Activated naive CD4-positive, alpha-beta T cell treated with anti-CD3 and anti-CD28 coated beads, Interleukin-2, amount 50 U/mL, for 72 hours (primary cell): Measurements from ENCODE around the gene SRR. TPM values are rescaled to one million over a fixed set of nuclear protein-coding genes. Genes with fewer than 3 reads are reported as not detected.
"Not testable (repeated sequence)": the region's sequence is repeated elsewhere in the genome, so short reads cannot be mapped to it uniquely, and the experiment has no call there.

Experiments
- ATAC-seq, 2 donors: fragments of 150-1000 bp; cut with Tn5 transposase; 2 replicates each; pipeline ENCODE4 v1.10.0; 2021; ENCODE audit warnings: mild to moderate bottlenecking in 2 of 2, moderate library complexity in 2 of 2
- DNase-seq, 2 donors: peaks; one replicate each; pipeline ENCODE4 v3.0.0; 2021 to 2022; ENCODE audit warnings: low spot score in 2 of 2
- H3K27ac Mint-ChIP-seq, 2 donors: one replicate each; pipeline ENCODE4 v1.8.0; 2022; ENCODE audit warnings: mild to moderate bottlenecking in 2 of 2, mixed read lengths in 2 of 2
- H3K36me3 Mint-ChIP-seq, 2 donors: one replicate each; pipeline ENCODE4 v1.8.0; 2022; ENCODE audit warnings: mixed read lengths in 2 of 2
- H3K9me3 Mint-ChIP-seq, 2 donors: one replicate each; pipeline ENCODE4 v1.8.0; 2022; ENCODE audit warnings: mixed read lengths in 2 of 2
- total RNA-seq, 2 donors: library from RNA; stranded (reverse); gene quantifications; one replicate each; pipeline ENCODE4 v1.2.3, GENCODE V29; 2022

The SRR gene
- total RNA-seq, 2 donors from 2014 or later: 6.3 to 15.9 TPM

DNA sequence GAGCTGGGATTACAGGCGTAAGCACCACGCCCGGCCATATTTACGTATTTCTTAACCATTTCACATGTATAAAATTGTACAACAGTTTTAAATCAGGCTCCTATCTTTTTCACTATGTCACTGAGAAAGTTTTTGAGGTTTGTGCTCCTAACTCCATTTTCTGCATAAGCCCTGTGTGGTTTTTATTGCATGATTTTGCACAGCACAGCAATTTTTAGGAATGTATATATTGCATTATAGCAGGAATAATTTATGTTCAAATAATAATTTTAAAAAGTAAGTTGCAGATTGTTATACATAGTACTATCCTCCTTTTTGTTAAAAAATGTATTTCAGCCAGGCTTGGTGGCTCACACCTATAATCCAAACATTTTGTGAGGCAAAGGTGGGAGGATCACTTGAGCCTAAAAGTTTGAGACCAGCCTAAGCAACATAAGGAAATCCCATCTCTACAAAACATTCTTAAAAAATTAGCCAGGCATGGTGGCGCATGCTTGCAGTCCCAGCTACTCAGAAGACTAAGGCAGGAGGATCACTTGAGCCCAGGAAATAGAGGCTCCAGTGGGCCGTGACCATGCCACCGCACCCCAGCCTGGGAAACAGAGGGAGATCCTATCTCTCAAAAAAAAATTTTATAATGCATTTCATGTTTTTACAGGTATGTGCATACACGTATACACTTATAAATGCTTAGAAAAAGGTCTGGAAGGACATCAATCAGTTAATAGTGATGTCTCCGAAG is 26.1 kb upstream of the SRR start:
- DNase-seq: no peak
- H3K9me3 Mint-ChIP-seq: no peaks in the 10 kb centered on the region
- no peak overlapping the region for H3K27ac Mint-ChIP-seq
- peaks cover 34 to 39% of the 10 kb centered on the region in 2 donors for H3K36me3 Mint-ChIP-seq
- ATAC-seq: no peak

DNA sequence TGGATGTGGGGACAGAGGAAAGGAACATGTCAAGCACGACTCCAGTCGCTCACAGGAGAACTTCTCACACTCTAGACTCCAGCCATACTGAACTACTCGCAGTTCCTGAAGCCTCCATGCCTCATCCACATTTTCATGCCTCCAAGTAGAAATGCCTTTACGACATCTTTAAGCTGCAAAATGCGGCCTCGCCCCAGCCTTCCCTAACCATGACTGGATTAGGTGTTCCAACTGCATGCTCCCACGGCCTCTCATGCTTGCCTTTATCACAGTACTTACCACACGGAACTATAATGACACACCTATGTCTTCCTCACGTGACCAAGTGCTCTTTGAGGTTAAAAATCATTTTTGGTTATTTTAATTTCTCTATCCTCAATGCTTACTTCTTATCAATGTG is 24.0 kb upstream of the SRR start:
- H3K9me3 Mint-ChIP-seq: no peaks in the 10 kb centered on the region
- DNase-seq (no peak), ATAC-seq (peak in 1 of 2 donors; percentile 42)
- H3K27ac Mint-ChIP-seq: peak overlapping the region; percentile 28 to 83
- H3K36me3 Mint-ChIP-seq: peaks cover 34 to 39% of the 10 kb centered on the region in 2 donors

DNA sequence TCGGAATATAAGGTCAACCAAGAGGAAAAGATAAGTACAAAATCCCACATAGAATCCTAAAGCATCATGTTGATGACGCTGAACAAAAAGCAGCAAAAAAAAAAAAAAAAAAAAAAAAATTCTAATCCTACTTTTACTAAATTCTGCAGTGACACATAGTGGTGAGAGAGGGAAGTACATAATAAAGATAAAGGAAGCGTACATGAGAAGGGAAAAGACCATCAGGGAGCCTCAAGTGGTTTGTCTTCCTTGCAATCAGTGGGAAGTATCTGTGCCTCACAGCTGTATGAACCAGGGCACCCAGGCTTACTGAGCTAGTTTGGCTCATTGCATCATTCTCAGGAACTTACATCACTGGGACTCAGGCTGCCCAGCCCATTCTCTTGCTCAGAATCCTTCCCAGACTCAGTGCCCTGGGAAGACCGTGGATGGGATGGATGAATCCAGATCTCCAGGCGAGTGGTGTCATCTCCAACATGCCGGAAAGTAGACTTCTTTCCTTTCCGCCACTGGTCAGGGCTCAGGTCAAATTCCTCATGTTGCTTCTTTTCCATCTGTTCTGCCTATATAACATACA is 21.4 kb upstream of the SRR start:
- Mint-ChIP-seq H3K9me3 (no peaks in the 10 kb centered on the region), H3K36me3 (peaks cover 27 to 28% of the 10 kb centered on the region in 2 donors)
- ATAC-seq: peak; percentile 74 to 85

DNA sequence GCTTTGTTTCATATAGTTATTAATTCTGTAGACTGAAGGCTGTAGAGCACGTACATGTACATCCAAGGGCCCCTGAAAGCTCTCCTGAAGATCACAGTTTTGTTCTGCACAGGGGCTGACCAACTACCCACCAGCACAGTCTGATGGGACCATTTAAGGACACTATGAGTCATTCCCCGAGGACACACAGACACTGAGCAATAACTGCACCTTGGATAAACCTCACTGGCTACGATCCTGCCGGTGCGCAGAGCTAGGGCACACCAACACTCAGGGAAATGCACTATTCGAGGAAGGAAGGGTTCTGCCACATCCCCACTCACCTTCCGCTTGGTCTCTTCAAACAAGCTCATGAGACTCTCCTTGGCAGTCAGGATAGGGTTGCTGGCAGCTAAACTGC is 20.4 kb upstream of the SRR start:
- H3K27ac Mint-ChIP-seq: peak overlapping the region in 1 of 2 donors; percentile 71
- H3K9me3 Mint-ChIP-seq: no peaks in the 10 kb centered on the region
- H3K36me3 Mint-ChIP-seq: peaks cover 28 to 34% of the 10 kb centered on the region in 2 donors
- ATAC-seq: peak in 1 of 2 donors; percentile 37
- no peak for DNase-seq

More for the DNA sequence above, 21.4 kb upstream of the SRR start:
- H3K27ac Mint-ChIP-seq: peak overlapping the region; percentile 11 to 71
- no peak for DNase-seq

DNA sequence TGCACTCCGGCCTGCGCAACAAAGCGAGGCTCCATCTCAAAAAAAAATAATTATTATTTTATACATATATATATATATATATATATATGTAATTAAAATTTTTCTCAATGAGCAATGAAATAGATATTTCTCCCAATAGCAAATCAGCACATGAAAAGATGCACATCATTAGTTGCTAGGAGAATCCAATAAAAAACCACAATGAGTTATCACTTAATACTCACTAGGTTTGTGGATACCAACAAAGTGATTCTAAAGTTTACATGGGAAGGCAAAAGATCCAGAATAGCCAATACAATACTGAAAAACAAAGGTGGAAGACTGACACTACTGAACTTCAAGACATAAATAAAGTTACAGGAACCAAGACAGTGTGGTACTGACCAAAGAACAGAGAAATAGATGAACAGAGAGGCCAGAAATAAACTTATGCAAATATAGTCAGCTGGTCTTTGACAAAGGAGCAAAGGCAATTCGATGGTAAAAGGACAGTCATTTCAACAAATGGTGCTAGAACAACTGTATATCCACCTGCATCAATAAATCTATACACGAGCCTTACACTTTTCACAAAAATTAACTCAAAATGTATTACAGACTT is 13.8 kb upstream of the SRR start:
- H3K27ac Mint-ChIP-seq: no peak overlapping the region
- no peaks in the 10 kb centered on the region for H3K9me3 Mint-ChIP-seq
- DNase-seq (no peak), ATAC-seq (no peak)
- peaks cover 20 to 23% of the 10 kb centered on the region in 2 donors for H3K36me3 Mint-ChIP-seq

DNA sequence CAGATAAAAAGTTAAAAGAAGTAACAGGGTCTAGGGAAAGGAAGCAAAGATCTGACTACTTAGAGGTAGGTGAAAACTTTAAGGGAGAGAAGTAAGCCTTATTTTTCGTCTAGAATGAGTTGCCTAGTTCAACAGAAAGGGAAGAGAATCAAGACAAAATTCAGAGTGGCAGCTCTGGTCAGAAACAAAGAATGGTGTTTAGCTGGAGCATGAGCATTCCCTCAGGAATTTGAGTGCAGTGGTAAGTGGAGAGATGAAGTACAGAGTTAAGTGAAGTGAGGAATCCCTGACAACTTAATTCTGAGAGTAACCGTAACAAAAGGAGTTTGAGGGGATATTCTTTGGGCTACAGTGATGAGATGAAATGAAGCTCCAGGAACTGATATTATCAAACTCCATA is 11.7 kb upstream of the SRR start:
- Mint-ChIP-seq H3K9me3 (no peaks in the 10 kb centered on the region), H3K27ac (peak overlapping the region in 1 of 2 donors; percentile 63), H3K36me3 (peaks cover 32 to 39% of the 10 kb centered on the region in 2 donors)
- DNase-seq (no peak), ATAC-seq (no peak)

DNA sequence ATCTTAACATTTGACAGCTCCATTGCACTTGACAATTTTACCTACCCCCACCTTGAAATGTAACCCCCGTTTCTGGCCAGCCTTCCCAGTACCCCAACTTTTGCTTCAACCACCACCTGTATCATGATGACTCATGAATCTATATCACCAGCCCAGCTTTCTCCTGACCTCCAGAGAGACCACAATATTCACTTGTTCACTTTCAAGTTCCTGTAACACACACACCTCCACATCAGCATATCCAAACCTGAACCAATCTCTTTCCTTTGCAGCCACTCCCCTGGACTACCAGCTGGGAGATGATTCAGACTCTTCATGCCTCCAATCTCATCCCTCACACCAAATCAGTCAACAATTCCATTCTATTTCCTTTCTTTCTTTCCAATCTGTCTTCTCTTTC is 8.2 kb upstream of the SRR start:
- peaks cover 29 to 47% of the 10 kb centered on the region in 2 donors for H3K36me3 Mint-ChIP-seq
- ATAC-seq (peak; percentile 95 to 96), DNase-seq (no peak)
- peak overlapping the region; percentile 32 to 40 for H3K27ac Mint-ChIP-seq
- H3K9me3 Mint-ChIP-seq: no peaks in the 10 kb centered on the region

DNA sequence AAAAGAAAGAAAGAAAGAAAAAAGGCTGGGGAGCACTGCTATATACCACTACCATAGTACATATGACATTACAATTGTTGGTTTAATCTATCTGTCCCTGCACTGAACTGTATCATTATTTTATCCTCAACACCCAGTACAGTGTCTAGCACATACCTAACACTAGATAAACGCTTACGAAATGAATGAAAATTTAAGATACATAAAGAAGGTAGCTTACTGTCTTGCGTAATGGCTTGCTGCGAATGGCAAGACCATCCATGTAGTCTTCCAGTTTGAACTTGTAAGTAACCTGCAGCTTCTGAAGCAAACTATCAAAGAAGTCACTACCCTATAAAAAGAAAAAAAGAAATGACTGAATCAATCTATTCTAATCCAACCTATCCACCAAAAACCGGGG is 6.7 kb upstream of the SRR start:
- peaks cover 24 to 45% of the 10 kb centered on the region in 2 donors for H3K36me3 Mint-ChIP-seq
- H3K27ac Mint-ChIP-seq: peak overlapping the region in 1 of 2 donors; percentile 13
- ATAC-seq (no peak), DNase-seq (no peak)
- no peaks in the 10 kb centered on the region for H3K9me3 Mint-ChIP-seq

DNA sequence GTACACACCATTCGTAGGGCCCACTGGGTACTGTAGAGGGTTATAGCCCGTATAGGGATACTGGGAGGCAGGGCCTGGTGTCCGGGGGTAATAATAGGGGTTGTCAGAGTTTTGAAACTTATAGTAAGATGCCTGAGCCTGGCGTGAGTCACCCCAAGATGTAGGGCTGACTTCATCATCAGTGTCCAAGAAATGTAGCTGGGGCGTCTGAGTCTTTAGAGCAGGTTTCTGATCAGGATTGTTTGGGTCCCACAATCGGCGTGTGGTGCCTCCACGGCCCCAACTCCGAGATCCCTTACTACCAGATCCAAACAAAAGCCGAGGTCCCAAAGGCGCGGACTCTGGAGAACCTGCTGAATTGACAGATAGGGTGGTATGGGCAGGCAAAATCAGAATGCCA is 4.6 kb upstream of the SRR start:
- ATAC-seq: no peak
- Mint-ChIP-seq H3K27ac (no peak overlapping the region), H3K9me3 (no peaks in the 10 kb centered on the region), H3K36me3 (peaks cover 24 to 41% of the 10 kb centered on the region in 2 donors)
- no peak for DNase-seq

DNA sequence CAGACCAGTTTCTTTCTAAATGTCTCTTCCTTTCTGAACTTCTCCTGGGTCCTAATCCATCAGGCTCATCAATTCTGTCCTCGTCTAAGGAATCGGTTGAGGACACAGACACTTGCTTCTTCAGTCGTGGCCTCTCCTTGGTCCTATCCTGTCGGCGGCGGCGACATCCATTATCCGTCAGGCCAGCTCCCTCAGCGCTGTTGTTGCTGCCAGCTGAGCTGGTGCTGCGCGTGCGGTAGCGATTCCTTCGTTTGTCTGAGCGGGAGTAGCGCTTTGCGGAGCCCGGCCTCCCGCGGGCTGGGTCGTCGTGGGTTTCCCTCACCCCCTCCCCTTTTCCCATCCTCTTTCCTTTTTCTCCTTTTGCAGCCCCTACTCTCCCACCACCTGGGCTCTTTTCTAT is 4.0 kb upstream of the SRR start:
- Mint-ChIP-seq H3K27ac (peak overlapping the region in 1 of 2 donors; percentile 86), H3K9me3 (no peaks in the 10 kb centered on the region), H3K36me3 (peaks cover 25 to 37% of the 10 kb centered on the region in 2 donors)
- DNase-seq (no peak), ATAC-seq (no peak)

DNA sequence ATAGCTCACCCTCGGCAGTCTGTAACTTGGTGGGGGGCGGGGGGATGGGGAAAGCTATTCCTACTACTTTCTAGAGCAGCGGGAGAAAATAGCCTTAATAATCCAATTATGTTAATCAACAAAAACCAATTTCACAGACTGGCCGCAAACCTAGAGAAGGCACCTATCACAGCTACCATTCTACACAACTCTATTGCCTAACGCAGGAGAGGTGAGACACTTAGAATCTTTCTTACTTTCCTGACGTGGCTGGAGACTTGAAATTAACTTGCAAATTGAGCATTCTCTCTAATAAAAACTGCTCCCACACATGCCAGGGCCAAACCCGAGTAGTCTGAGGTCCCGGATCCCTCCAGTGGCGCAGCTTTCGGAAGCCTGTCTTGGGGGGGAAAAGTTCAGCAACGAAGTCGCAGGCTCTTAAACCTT is 959 bp upstream of the SRR start:
- H3K9me3 Mint-ChIP-seq: no peaks in the 10 kb centered on the region
- H3K36me3 Mint-ChIP-seq: peaks cover 13 to 31% of the 10 kb centered on the region in 2 donors
- DNase-seq (peak in 1 of 2 donors; percentile 18), ATAC-seq (no peak)
- peak overlapping the region in 1 of 2 donors; percentile 71 for H3K27ac Mint-ChIP-seq

DNA sequence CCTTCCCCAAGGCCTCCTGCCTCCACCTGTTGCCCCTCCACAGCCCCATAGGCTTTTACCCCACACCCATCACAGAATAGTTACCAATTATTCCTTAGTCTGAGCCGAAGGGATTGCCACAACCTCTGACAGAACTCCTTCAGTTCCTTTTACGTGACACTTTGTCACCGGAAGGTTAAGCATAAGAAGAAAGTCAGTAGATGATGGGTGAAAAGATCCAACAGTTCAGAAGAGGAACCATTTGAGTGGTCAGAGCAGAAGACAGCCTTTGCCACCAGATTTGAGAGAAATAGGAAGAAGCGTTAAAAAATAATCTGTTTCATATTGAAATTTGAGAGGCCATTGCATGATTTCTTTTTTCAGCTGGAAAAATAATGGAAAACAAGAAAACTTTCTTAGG is 1.2 kb downstream of the SRR start:
- ATAC-seq (no peak), DNase-seq (no peak)
- no peaks in the 10 kb centered on the region for H3K9me3 Mint-ChIP-seq
- H3K27ac Mint-ChIP-seq: peak overlapping the region in 1 of 2 donors; percentile 52
- peaks cover 13 to 28% of the 10 kb centered on the region in 2 donors for H3K36me3 Mint-ChIP-seq

DNA sequence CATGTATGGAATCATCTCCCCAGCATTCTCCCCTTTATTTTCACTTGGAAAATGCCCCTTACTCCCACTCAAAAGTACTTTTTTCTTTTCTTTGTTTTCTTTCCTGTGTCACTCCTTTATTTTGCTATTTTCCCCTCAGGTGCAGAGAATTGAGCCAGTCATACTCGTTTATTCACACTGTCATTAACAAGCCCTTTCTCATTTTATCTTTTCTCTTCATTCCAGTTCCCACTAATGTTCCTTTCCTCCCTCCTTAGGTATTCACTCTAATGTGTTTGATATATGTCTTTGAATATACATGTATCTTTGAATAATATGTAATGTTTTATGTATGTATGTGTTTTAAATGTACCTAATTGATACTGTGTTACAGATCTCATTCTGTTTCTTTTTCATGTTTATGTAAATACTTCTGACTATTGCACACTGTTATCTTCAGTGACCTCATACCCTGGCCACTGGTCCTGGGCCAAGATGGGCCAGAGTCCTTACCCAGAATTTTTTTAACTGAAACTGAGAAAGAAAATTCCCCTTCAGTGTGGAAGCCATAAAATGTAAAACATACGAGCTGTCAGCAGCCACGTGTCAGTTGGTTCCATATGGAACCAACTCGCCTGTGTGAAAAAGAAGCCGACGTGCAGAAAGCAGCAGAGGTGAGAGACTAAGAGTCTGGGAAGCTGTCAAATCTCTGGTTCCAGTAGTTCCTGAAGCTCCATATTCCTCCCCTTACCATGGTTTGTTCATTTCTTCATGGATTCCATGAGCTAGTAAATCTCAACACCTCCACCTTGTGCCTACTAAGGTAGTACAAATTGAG is 5.8 kb downstream of the SRR start:
- Mint-ChIP-seq H3K27ac (peak overlapping the region in 1 of 2 donors; percentile 0), H3K9me3 (no peaks in the 10 kb centered on the region), H3K36me3 (peaks cover 7 to 20% of the 10 kb centered on the region in 2 donors)
- ATAC-seq: no peak
- DNase-seq: no peak

DNA sequence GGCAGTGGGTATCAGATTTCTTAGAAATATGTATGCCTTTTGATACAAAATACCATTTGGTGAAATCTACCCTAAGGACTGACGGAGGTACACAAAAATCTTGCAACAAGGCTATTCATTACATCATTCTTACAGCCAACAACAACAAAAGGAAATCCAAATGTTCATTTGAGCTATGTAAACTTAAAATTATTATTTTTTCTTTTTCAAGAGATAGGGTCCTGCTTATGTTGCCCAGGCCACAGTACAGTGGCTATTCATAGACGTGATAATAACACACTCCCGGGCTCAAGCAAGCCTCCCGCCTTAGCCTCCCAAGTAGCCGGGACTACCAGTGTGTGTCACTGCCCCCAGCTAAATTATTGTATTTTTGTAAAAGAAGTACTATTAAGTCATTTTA is 9.0 kb downstream of the SRR start:
- DNase-seq: no peak
- Mint-ChIP-seq H3K36me3 (no peaks in the 10 kb centered on the region), H3K9me3 (no peaks in the 10 kb centered on the region), H3K27ac (no peak overlapping the region)
- ATAC-seq: no peak

DNA sequence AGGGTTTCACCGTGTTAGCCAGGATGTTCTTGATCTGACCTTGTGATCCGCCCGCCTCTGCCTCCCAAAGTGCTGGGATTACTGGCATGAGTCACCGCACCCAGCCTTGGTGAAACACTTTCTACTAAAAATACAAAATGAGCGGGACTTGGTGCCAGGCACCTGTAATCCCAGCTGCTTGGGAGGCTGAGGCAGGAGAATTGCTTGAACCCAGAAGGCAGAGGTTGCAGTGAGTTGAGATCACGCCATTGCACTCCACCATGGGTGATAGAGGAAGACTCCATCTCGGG is 13.1 kb downstream of the SRR start:
- H3K9me3 Mint-ChIP-seq, DNase-seq, H3K36me3 Mint-ChIP-seq, ATAC-seq: not testable (repeated sequence)
- H3K27ac Mint-ChIP-seq: peak overlapping the region in 1 of 2 donors; percentile 44

DNA sequence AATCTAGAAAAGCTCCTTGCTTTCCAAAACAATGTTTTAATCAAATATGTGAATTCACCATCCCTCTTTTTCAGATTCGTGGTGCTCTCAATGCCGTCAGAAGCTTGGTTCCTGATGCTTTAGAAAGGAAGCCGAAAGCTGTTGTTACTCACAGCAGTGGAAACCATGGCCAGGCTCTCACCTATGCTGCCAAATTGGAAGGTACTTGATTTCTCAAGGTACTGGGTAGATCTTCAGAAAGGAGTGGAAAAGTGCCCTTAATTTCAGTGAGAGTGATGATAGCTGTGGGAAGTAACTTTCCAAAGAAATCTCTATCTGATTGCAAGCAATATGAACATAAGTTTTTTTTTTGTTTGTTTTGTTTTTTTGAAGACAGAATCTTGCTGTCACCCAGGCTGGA is 14.0 kb downstream of the SRR start:
- no peak for DNase-seq
- no peak overlapping the region for H3K27ac Mint-ChIP-seq
- no peaks in the 10 kb centered on the region for H3K9me3 Mint-ChIP-seq
- peaks cover 1 to 10% of the 10 kb centered on the region in 2 donors for H3K36me3 Mint-ChIP-seq
- no peak for ATAC-seq

DNA sequence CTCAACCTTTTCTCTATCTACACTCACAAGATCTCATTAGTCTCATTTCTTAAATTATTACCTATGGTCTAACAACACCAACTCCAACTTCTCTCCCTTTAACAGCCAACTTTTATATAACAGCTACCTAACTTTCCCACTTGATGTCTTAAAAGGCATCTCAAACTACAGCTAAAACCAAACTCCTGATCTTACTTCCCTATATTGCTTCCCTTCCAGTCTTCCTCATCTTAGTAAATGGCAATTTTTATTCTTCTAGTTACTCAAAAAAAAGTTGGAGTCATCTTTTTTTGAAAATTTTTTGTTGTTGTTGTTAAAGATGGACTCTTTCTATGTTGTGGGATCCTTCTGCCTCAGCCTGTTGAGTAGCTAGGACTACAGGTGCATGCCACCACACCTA is 15.3 kb downstream of the SRR start:
- Mint-ChIP-seq H3K9me3 (no peaks in the 10 kb centered on the region), H3K36me3 (peaks cover 10 to 23% of the 10 kb centered on the region in 2 donors), H3K27ac (peak overlapping the region in 1 of 2 donors; percentile 52)
- DNase-seq: no peak
- ATAC-seq: no peak
